ENCODE measurements around the gene KCNQ1.

KCNQ1 gene

DNA sequence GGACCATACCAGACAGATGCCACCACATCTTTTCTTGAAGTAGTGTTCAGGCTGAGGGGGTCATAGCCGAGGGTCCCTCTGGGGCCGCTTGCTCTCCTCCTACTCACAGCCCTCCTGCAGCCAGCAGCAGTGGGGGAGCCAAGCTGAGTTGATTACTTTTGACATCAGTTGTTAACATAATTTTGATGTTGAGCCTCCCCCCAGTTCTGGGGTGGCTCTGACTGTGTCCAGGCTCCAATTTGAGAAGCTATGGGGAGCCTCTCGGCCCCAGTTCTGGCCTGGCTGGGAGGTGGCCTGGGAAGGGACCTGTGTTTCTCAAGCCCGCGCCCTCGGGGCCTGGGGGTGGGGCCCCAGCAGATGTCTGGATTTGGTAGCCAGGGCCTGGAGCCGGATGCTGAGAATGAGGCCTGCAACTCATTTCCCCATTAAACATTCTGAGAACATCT, 207.0 kb downstream of the KCNQ1 start:
- peaks cover 23% of the 10 kb centered on the region; the same call in 1 of the 2 replicates for H3K9me3 ChIP-seq (ENCODE audit: insufficient read depth, low read depth, low read length)
- TF ChIP-seq, protein P1, sequence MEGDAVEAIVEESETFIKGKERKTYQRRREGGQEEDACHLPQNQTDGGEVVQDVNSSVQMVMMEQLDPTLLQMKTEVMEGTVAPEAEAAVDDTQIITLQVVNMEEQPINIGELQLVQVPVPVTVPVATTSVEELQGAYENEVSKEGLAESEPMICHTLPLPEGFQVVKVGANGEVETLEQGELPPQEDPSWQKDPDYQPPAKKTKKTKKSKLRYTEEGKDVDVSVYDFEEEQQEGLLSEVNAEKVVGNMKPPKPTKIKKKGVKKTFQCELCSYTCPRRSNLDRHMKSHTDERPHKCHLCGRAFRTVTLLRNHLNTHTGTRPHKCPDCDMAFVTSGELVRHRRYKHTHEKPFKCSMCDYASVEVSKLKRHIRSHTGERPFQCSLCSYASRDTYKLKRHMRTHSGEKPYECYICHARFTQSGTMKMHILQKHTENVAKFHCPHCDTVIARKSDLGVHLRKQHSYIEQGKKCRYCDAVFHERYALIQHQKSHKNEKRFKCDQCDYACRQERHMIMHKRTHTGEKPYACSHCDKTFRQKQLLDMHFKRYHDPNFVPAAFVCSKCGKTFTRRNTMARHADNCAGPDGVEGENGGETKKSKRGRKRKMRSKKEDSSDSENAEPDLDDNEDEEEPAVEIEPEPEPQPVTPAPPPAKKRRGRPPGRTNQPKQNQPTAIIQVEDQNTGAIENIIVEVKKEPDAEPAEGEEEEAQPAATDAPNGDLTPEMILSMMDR (conservative IDR thresholded peaks at IDR 0.05; ENCODE audit: low read length): no peak
- TF ChIP-seq EZH2phosphoT487 (IDR thresholded peaks at IDR 0.05; ENCODE audit: borderline replicate concordance): no peak

DNA sequence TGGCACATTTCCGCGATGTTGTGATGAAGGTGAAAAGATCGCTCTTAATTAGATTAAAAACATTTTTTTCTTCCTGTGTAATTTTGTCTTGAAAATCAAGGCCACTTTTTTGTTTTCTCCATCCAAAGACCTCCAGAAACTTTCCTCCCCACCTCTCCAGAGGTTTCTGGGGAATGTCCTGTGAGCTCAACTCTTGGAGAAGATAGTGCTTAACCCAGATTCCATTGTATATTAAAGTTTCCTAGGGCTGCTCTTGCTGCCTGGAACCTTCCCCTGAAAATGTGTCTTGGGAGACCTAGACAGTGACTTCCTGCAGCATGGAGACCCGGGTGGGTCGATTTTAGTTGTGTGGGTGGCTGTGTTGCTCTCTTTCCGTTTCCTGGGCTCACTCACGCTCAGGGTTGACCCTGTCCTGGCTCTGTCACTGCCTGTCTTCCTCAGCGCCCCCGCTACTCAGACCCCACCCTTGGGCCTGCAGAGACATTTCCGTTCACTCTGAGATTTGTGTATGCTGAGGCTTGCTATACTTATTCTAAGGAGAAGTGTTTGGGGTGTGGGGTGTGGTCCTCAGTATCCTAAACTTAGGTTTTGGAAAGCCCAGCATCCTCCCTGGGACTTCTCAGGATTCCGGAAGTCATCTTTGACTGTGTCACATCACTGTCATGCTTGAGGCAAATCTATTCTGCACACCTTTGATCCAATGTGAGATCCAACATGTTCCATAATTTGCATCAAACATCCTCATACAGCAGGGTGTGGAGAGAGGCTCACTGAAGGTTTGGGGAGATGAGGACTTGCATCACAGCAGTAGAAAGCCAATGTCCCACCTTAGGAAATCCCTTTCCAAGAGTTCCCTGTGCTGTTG, 207.8 kb downstream of the KCNQ1 start:
- Histone ChIP-seq H2AFZ (ENCODE audit: low read length) (no peak overlapping the region), H3K9me3 (ENCODE audit: insufficient read depth, low read depth, low read length) (peaks cover 22% of the 10 kb centered on the region; the same call in 1 of the 2 replicates), H3K27me3 (ENCODE audit: insufficient read depth, low read length, poor library complexity, severe bottlenecking) (no peaks in the 10 kb centered on the region), H3K9me2 (replicated peaks; ENCODE audit: low read depth, low read length) (no peaks in the 10 kb centered on the region), H3K4me2 (ENCODE audit: low read depth, low read length, poor library complexity, severe bottlenecking) (no peak overlapping the region), H3K9ac (ENCODE audit: low read depth, low read length, poor library complexity, severe bottlenecking) (no peak overlapping the region), H3K4me3 (ENCODE audit: low read length, poor library complexity, severe bottlenecking) (no peak overlapping the region), H4K20me1 (ENCODE audit: insufficient read depth, low read length, poor library complexity, severe bottlenecking) (no peaks in the 10 kb centered on the region), H3F3A (ENCODE audit: low read depth) (no peaks in the 10 kb centered on the region), H3K4me1 (ENCODE audit: insufficient read depth, low read length, poor library complexity, severe bottlenecking) (peaks cover 11% of the 10 kb centered on the region), H3K36me3 (ENCODE audit: insufficient read depth, low read length) (no peaks in the 10 kb centered on the region; the same call in 1 of the 2 replicates), H3K79me2 (ENCODE audit: insufficient read depth, low read length) (no peaks in the 10 kb centered on the region)
- TF ChIP-seq, protein P1 (conservative IDR thresholded peaks at IDR 0.05; ENCODE audit: low read length): no peak
- TF ChIP-seq EZH2phosphoT487 (IDR thresholded peaks at IDR 0.05; ENCODE audit: borderline replicate concordance): no peak

More for the DNA sequence above, 207.0 kb downstream of the KCNQ1 start:
- no peaks in the 10 kb centered on the region for H3K79me2 ChIP-seq (ENCODE audit: insufficient read depth, low read length)
- peaks cover 10% of the 10 kb centered on the region for H3K4me1 ChIP-seq (ENCODE audit: insufficient read depth, low read length, poor library complexity, severe bottlenecking)
- no peaks in the 10 kb centered on the region for H3K27me3 ChIP-seq (ENCODE audit: insufficient read depth, low read length, poor library complexity, severe bottlenecking)
- H3K9me2 ChIP-seq (replicated peaks; ENCODE audit: low read depth, low read length): no peaks in the 10 kb centered on the region
- H3K9ac ChIP-seq (ENCODE audit: low read depth, low read length, poor library complexity, severe bottlenecking): no peak overlapping the region
- H3K36me3 ChIP-seq (ENCODE audit: insufficient read depth, low read length): no peaks in the 10 kb centered on the region; the same call in 1 of the 2 replicates
- H2AFZ ChIP-seq (ENCODE audit: low read length): no peak overlapping the region
- H3F3A ChIP-seq (ENCODE audit: low read depth): no peaks in the 10 kb centered on the region
- no peak overlapping the region for H3K4me3 ChIP-seq (ENCODE audit: low read length, poor library complexity, severe bottlenecking)
- no peak overlapping the region for H3K4me2 ChIP-seq (ENCODE audit: low read depth, low read length, poor library complexity, severe bottlenecking)
- no peaks in the 10 kb centered on the region for H4K20me1 ChIP-seq (ENCODE audit: insufficient read depth, low read length, poor library complexity, severe bottlenecking)

DNA sequence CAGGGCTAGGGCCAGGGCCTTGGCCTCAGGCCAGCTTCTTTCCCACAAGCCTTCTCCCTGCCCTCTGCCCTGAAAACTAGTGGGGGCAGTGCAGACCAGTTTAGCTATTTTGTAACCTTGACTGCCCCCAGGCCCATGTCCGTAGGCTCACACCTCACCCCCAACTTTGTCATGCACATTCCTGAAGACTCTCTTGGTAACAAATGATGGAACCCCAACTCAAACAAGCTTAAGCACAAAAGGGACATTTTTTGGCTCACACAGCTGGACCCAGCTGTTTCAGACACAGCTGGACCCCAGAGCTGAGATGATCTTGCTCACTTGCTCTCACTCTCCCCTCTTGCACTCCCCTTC, 208.4 kb downstream of the KCNQ1 start:
- H3F3A ChIP-seq (ENCODE audit: low read depth): no peaks in the 10 kb centered on the region
- no peak overlapping the region for H2AFZ ChIP-seq (ENCODE audit: low read length)
- H3K9me2 ChIP-seq (replicated peaks; ENCODE audit: low read depth, low read length): no peaks in the 10 kb centered on the region
- no peak for TF ChIP-seq EZH2phosphoT487 (IDR thresholded peaks at IDR 0.05; ENCODE audit: borderline replicate concordance)
- TF ChIP-seq, protein P1 (conservative IDR thresholded peaks at IDR 0.05; ENCODE audit: low read length): no peak
- H3K4me3 ChIP-seq (ENCODE audit: low read length, poor library complexity, severe bottlenecking): no peak overlapping the region
- H3K79me2 ChIP-seq (ENCODE audit: insufficient read depth, low read length): no peaks in the 10 kb centered on the region
- no peaks in the 10 kb centered on the region; the same call in 1 of the 2 replicates for H3K36me3 ChIP-seq (ENCODE audit: insufficient read depth, low read length)
- H3K4me2 ChIP-seq (ENCODE audit: low read depth, low read length, poor library complexity, severe bottlenecking): no peak overlapping the region
- H3K27me3 ChIP-seq (ENCODE audit: insufficient read depth, low read length, poor library complexity, severe bottlenecking): no peaks in the 10 kb centered on the region
- H4K20me1 ChIP-seq (ENCODE audit: insufficient read depth, low read length, poor library complexity, severe bottlenecking): no peaks in the 10 kb centered on the region
- peaks cover 11% of the 10 kb centered on the region for H3K4me1 ChIP-seq (ENCODE audit: insufficient read depth, low read length, poor library complexity, severe bottlenecking)
- no peak overlapping the region for H3K9ac ChIP-seq (ENCODE audit: low read depth, low read length, poor library complexity, severe bottlenecking)
- peaks cover 22% of the 10 kb centered on the region; the same call in 1 of the 2 replicates for H3K9me3 ChIP-seq (ENCODE audit: insufficient read depth, low read depth, low read length)

Data from Loucy (cell line).